ENCODE data around the gene FCER2. TPM values are rescaled to one million over a fixed set of nuclear protein-coding genes. Genes with fewer than 3 reads are reported as not detected.

FCER2 gene
- total and polyA plus RNA-seq, 4 donors, result 0.14 TPM; not detected in 3

DNA sequence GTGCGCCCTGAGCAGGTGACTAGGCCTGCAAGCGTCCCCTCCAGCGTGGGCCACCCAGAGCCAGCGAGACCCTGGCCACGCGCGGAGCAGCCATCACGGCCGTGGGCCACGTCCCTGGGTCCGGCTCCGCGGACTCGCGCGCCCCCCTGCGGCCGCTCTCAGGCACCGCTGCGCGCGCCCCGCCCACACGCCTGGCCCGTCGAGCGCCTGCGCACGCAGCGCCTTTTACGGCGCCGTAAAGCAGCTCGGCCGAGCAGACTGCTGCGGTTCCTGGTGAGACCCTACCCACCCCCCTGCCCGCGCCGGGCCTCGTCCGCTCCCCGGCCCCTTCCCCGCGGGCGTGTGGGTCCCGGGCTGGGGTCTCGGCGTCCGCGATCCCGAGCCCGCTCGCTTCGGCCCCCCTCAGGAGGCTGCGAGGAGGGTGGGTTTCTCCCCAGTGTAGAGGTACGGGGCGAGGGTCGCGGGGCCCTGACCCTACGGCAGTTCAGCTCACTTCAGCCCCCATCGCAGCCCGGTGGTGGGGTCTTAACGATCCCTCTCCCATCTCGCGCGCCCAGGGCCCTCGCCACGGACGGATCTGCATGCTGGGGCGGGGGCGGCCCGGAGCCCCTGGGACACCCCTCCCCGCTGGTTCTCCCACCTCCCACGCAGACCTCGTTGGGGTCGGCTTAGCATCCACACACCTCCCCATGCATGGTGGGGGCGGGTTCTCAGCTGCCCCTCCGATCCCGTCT, 21.2 kb downstream of the FCER2 start, which contains the start of gene TRAPPC5:
Gene TRAPPC5 (plus strand): TSS at position 228 of the 734 bp plus-strand sequence. CDS start 1,421 bp downstream, outside the sequence.
- H3K4me3 ChIP-seq (ENCODE audit: low read depth in 1 of 3, low read length in 3 of 3), result peak within 1 kb of the TSS; percentile 80 to 97 (median 93)
- under 1% methylated on average over 79 of the region's 79 CpGs for WGBS
- peak; percentile 91 for DNase-seq (ENCODE audit: low spot score)

DNA sequence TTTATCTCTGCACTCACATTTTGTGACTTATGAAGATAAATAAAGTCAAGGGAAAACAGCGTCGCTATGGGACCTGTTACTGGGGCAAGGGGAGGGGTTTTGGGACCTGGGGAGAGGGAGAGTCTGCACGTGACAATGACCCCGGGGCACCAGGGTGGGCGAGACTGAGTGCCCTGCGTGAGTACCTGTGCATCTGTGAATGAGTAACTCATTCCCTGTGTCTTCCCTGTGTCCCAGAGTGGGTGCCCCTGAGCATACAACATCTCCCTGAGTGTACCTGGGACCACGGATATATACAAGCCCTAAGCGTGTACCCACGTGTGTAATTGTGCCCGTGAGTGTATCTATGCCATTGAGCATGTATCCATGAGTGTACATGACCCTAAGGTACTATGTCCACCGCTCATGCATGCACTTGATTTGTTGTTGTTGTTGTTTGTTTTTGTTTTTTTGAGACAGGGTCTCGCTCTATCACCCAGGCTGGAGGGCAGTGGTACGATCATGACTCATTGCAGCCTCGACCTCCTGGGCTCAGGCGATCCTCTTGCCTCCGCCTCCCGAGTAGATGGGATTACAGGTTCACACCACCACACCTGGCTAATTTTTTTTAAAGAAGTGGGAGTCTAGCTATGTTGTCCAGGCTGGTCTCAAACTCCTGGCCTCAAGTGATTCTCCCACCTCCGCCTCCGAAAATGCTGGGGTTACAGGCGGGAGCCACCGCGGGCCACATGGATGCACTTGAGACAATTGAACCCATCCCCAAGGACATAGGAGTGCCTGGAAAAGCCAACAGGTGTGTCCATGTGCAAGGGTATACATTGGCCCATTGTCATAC, 21.9 kb downstream of the FCER2 start:
- Histone ChIP-seq H3K36me3 (ENCODE audit: control insufficient read depth in 4 of 4, insufficient read depth in 3 of 4, low read depth in 1 of 4, low read length in 3 of 4) (peaks cover 0 to 6% (median 0%) of the 10 kb centered on the region in 4 donors), H3K4me3 (ENCODE audit: low read depth in 1 of 3, low read length in 3 of 3) (peak overlapping the region; percentile 1 to 97 (median 80)), H3K9me3 (ENCODE audit: control insufficient read depth in 4 of 4, low read length in 3 of 4) (no peaks in the 10 kb centered on the region), H3K9ac (ENCODE audit: low read depth in 1 of 2, low read length in 2 of 2) (peak overlapping the region in 1 of 2 donors; percentile 92), H3K27ac (ENCODE audit: low read depth in 1 of 2, low read length in 2 of 2) (no peak overlapping the region), H3K4me1 (ENCODE audit: control insufficient read depth in 4 of 4, insufficient read depth in 4 of 4, low read length in 3 of 4) (peaks cover 0 to 25% (median 13%) of the 10 kb centered on the region in 4 donors), H3K27me3 (ENCODE audit: control insufficient read depth in 4 of 4, insufficient read depth in 4 of 4, low read length in 3 of 4) (no peaks in the 10 kb centered on the region)
- DNase-seq (ENCODE audit: low spot score), result no peak
- 34% methylated on average over 22 of the region's 22 CpGs for WGBS
- no peak for TF ChIP-seq HNF4G (IDR thresholded peaks at IDR 0.05)
- TF ChIP-seq, protein P1, sequence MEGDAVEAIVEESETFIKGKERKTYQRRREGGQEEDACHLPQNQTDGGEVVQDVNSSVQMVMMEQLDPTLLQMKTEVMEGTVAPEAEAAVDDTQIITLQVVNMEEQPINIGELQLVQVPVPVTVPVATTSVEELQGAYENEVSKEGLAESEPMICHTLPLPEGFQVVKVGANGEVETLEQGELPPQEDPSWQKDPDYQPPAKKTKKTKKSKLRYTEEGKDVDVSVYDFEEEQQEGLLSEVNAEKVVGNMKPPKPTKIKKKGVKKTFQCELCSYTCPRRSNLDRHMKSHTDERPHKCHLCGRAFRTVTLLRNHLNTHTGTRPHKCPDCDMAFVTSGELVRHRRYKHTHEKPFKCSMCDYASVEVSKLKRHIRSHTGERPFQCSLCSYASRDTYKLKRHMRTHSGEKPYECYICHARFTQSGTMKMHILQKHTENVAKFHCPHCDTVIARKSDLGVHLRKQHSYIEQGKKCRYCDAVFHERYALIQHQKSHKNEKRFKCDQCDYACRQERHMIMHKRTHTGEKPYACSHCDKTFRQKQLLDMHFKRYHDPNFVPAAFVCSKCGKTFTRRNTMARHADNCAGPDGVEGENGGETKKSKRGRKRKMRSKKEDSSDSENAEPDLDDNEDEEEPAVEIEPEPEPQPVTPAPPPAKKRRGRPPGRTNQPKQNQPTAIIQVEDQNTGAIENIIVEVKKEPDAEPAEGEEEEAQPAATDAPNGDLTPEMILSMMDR (IDR thresholded peaks at IDR 0.05; ENCODE audit: low read depth, low read length, missing input control), result no peak
- TF ChIP-seq JUND (IDR thresholded peaks at IDR 0.05), result no peak
- TF ChIP-seq TAF1 (conservative IDR thresholded peaks at IDR 0.05), result no peak
- no peak for TF ChIP-seq RAD21 (IDR thresholded peaks at IDR 0.05)
- no peak for TF ChIP-seq SP1 (IDR thresholded peaks at IDR 0.05)
- TF ChIP-seq GABPA (IDR thresholded peaks at IDR 0.05 in 1 of 2, conservative IDR thresholded peaks at IDR 0.05 in 1 of 2), result no peak
- TF ChIP-seq HNF4A (conservative IDR thresholded peaks at IDR 0.05), result no peak
- TF ChIP-seq FOXA2 (IDR thresholded peaks at IDR 0.05), result no peak
- TF ChIP-seq, protein P2, sequence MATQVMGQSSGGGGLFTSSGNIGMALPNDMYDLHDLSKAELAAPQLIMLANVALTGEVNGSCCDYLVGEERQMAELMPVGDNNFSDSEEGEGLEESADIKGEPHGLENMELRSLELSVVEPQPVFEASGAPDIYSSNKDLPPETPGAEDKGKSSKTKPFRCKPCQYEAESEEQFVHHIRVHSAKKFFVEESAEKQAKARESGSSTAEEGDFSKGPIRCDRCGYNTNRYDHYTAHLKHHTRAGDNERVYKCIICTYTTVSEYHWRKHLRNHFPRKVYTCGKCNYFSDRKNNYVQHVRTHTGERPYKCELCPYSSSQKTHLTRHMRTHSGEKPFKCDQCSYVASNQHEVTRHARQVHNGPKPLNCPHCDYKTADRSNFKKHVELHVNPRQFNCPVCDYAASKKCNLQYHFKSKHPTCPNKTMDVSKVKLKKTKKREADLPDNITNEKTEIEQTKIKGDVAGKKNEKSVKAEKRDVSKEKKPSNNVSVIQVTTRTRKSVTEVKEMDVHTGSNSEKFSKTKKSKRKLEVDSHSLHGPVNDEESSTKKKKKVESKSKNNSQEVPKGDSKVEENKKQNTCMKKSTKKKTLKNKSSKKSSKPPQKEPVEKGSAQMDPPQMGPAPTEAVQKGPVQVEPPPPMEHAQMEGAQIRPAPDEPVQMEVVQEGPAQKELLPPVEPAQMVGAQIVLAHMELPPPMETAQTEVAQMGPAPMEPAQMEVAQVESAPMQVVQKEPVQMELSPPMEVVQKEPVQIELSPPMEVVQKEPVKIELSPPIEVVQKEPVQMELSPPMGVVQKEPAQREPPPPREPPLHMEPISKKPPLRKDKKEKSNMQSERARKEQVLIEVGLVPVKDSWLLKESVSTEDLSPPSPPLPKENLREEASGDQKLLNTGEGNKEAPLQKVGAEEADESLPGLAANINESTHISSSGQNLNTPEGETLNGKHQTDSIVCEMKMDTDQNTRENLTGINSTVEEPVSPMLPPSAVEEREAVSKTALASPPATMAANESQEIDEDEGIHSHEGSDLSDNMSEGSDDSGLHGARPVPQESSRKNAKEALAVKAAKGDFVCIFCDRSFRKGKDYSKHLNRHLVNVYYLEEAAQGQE (IDR thresholded peaks at IDR 0.05), result no peak
- TF ChIP-seq, protein P3, sequence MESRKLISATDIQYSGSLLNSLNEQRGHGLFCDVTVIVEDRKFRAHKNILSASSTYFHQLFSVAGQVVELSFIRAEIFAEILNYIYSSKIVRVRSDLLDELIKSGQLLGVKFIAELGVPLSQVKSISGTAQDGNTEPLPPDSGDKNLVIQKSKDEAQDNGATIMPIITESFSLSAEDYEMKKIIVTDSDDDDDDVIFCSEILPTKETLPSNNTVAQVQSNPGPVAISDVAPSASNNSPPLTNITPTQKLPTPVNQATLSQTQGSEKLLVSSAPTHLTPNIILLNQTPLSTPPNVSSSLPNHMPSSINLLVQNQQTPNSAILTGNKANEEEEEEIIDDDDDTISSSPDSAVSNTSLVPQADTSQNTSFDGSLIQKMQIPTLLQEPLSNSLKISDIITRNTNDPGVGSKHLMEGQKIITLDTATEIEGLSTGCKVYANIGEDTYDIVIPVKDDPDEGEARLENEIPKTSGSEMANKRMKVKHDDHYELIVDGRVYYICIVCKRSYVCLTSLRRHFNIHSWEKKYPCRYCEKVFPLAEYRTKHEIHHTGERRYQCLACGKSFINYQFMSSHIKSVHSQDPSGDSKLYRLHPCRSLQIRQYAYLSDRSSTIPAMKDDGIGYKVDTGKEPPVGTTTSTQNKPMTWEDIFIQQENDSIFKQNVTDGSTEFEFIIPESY (IDR thresholded peaks at IDR 0.05), result no peak
- TF ChIP-seq, protein P4, sequence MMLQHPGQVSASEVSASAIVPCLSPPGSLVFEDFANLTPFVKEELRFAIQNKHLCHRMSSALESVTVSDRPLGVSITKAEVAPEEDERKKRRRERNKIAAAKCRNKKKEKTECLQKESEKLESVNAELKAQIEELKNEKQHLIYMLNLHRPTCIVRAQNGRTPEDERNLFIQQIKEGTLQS (IDR thresholded peaks at IDR 0.05), result no peak
- TF ChIP-seq, protein P5, sequence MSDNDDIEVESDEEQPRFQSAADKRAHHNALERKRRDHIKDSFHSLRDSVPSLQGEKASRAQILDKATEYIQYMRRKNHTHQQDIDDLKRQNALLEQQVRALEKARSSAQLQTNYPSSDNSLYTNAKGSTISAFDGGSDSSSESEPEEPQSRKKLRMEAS (IDR thresholded peaks at IDR 0.05), result no peak
- no peak for TF ChIP-seq EGR1 (IDR thresholded peaks at IDR 0.05; ENCODE audit: low read depth in 2 of 2)
- TF ChIP-seq FOXA1 (IDR thresholded peaks at IDR 0.05), result no peak
- no peak for TF ChIP-seq NR2F2 (IDR thresholded peaks at IDR 0.05)
- TF ChIP-seq YY1 (IDR thresholded peaks at IDR 0.05), result no peak

More for the DNA sequence above, 21.2 kb downstream of the FCER2 start, which contains the start of gene TRAPPC5:
- H3K4me1 ChIP-seq (ENCODE audit: control insufficient read depth in 4 of 4, insufficient read depth in 4 of 4, low read length in 3 of 4), result peaks cover 0 to 25% (median 13%) of the 10 kb centered on the region in 4 donors
- H3K27me3 ChIP-seq (ENCODE audit: control insufficient read depth in 4 of 4, insufficient read depth in 4 of 4, low read length in 3 of 4), result no peaks in the 10 kb centered on the region
- H3K9ac ChIP-seq (ENCODE audit: low read depth in 1 of 2, low read length in 2 of 2), result peak within 1 kb of the TSS; percentile 45 to 92
- no peaks in the 10 kb centered on the region for H3K9me3 ChIP-seq (ENCODE audit: control insufficient read depth in 4 of 4, low read length in 3 of 4)
- H3K36me3 ChIP-seq (ENCODE audit: control insufficient read depth in 4 of 4, insufficient read depth in 3 of 4, low read depth in 1 of 4, low read length in 3 of 4), result peaks cover 0 to 6% (median 0%) of the 10 kb centered on the region in 4 donors
- TF ChIP-seq RAD21 (IDR thresholded peaks at IDR 0.05) (peak; percentile 60 to 71), SP1 (IDR thresholded peaks at IDR 0.05) (no peak), FOXA2 (IDR thresholded peaks at IDR 0.05) (no peak), GABPA (IDR thresholded peaks at IDR 0.05 in 1 of 2, conservative IDR thresholded peaks at IDR 0.05 in 1 of 2) (no peak)
- TF ChIP-seq, protein P1 (IDR thresholded peaks at IDR 0.05; ENCODE audit: low read depth, low read length, missing input control), result peak; percentile 97
- H3K27ac ChIP-seq (ENCODE audit: low read depth in 1 of 2, low read length in 2 of 2), result peak within 1 kb of the TSS; percentile 84 to 91

Measured in liver (tissue), 9 donors.